ENCODE measurements around the gene ZCCHC17. TPM values are rescaled to one million over a fixed set of nuclear protein-coding genes. Genes with fewer than 3 reads are reported as not detected.

ZCCHC17 gene
- polyA plus RNA-seq (2013, experiment 1 of 2), result 53.9 TPM
- polyA plus RNA-seq (2013, experiment 2 of 2), result 55.7 TPM

- no peak within 1 kb of the TSS for H2BK120ac ChIP-seq (ENCODE audit: low read depth, low read length)
- H3K4ac ChIP-seq (ENCODE audit: low read length), result peak within 1 kb of the TSS; percentile 30
- no peaks in the 10 kb centered on the region for H3K27me3 ChIP-seq (ENCODE audit: control insufficient read depth in 3 of 3, insufficient read depth in 3 of 3, low read depth in 1 of 3, low read length in 3 of 3)
- no peak within 1 kb of the TSS for H4K8ac ChIP-seq (ENCODE audit: low read depth, low read length)
- peak within 1 kb of the TSS; percentile 35 for H2AK5ac ChIP-seq (ENCODE audit: low read depth, low read length)
- no peaks in the 10 kb centered on the region for H3K9me3 ChIP-seq (replicated peaks in 1 of 2; ENCODE audit: control insufficient read depth in 2 of 2, insufficient read depth in 1 of 2, low read depth in 1 of 2, low read length in 2 of 2)
- peak within 1 kb of the TSS; percentile 59 for H3K27ac ChIP-seq (replicated peaks; ENCODE audit: low read length)
- peaks cover 6 to 8% of the 10 kb centered on the region in 2 donors for H3K4me1 ChIP-seq (ENCODE audit: control insufficient read depth in 2 of 2, insufficient read depth in 1 of 2, low read depth in 1 of 2, low read length in 2 of 2)
- peak within 1 kb of the TSS; percentile 65 for H3K14ac ChIP-seq (ENCODE audit: low read length)
- H3K79me1 ChIP-seq (ENCODE audit: low read depth, low read length), result peaks cover 10% of the 10 kb centered on the region
- peak within 1 kb of the TSS; percentile 20 for H2BK15ac ChIP-seq (ENCODE audit: low read length)
- H3K23ac ChIP-seq (ENCODE audit: low read depth, low read length, poor library complexity), result peak within 1 kb of the TSS; percentile 81
- H3K4me2 ChIP-seq (ENCODE audit: insufficient read depth, low read length, poor library complexity, severe bottlenecking), result peak within 1 kb of the TSS; percentile 90
- H3K18ac ChIP-seq (ENCODE audit: low read length), result peak within 1 kb of the TSS; percentile 88
- no peak within 1 kb of the TSS for H2BK12ac ChIP-seq (ENCODE audit: low read length)
- peak within 1 kb of the TSS; percentile 87 to 98 for H3K4me3 ChIP-seq (ENCODE audit: low read length in 2 of 2)
- peak within 1 kb of the TSS; percentile 98 for H3K9ac ChIP-seq (ENCODE audit: low read depth, low read length, poor library complexity)
- H4K91ac ChIP-seq (ENCODE audit: low read depth, low read length, poor library complexity), result no peak within 1 kb of the TSS
- peak within 1 kb of the TSS; percentile 87 for H2AFZ ChIP-seq (ENCODE audit: low read length)
- H3K36me3 ChIP-seq (replicated peaks in 1 of 2; ENCODE audit: control insufficient read depth in 2 of 2, insufficient read depth in 2 of 2, low read length in 2 of 2), result peaks cover 15 to 42% of the 10 kb centered on the region in 2 donors
- peak; percentile 99 for DNase-seq (ENCODE audit: low spot score)
- H2BK5ac ChIP-seq (ENCODE audit: low read length), result peak within 1 kb of the TSS; percentile 72
- WGBS, 2 donors (ENCODE audit: extremely low coverage in 2 of 2, insufficient read length in 2 of 2, insufficient replicate concordance in 1 of 2), result no CpG with 5 or more reads among the region's 53 CpGs
Observed at GRCh38 chr1:31296486-31297276, at the start of gene ZCCHC17, which contains the start of gene SNRNP40. Gene ZCCHC17, plus strand, starts transcription at chr1:31297032. Its CDS starts 13,067 bp downstream, at chr1:31310099. Gene SNRNP40, minus strand, starts transcription at chr1:31296788. Its CDS starts 37 bp downstream, at chr1:31296751.

GRCh38 chr1:31248276-31248675 lies 48.6 kb upstream of the ZCCHC17 start:
- no peak overlapping the region for H3K27ac ChIP-seq (replicated peaks; ENCODE audit: low read length)
- H3K27me3 ChIP-seq (ENCODE audit: control insufficient read depth in 3 of 3, insufficient read depth in 3 of 3, low read depth in 1 of 3, low read length in 3 of 3), result peaks cover 0 to 16% (median 0%) of the 10 kb centered on the region in 3 experiments
- H4K8ac ChIP-seq (ENCODE audit: low read depth, low read length), result no peak overlapping the region
- H2AFZ ChIP-seq (ENCODE audit: low read length), result no peak overlapping the region
- WGBS, 2 donors (ENCODE audit: extremely low coverage in 2 of 2, insufficient read length in 2 of 2, insufficient replicate concordance in 1 of 2), result no CpG with 5 or more reads among the region's 4 CpGs
- no peak overlapping the region for H2BK15ac ChIP-seq (ENCODE audit: low read length)
- no peak overlapping the region for H2AK5ac ChIP-seq (ENCODE audit: low read depth, low read length)
- H3K4me2 ChIP-seq (ENCODE audit: insufficient read depth, low read length, poor library complexity, severe bottlenecking), result no peak overlapping the region
- no peak overlapping the region for H3K9ac ChIP-seq (ENCODE audit: low read depth, low read length, poor library complexity)
- no peak overlapping the region for H3K4ac ChIP-seq (ENCODE audit: low read length)
- H3K36me3 ChIP-seq (replicated peaks in 1 of 2; ENCODE audit: control insufficient read depth in 2 of 2, insufficient read depth in 2 of 2, low read length in 2 of 2), result no peaks in the 10 kb centered on the region
- peaks cover 2% of the 10 kb centered on the region in 2 donors for H3K4me1 ChIP-seq (ENCODE audit: control insufficient read depth in 2 of 2, insufficient read depth in 1 of 2, low read depth in 1 of 2, low read length in 2 of 2)
- H3K23ac ChIP-seq (ENCODE audit: low read depth, low read length, poor library complexity), result no peak overlapping the region
- H2BK5ac ChIP-seq (ENCODE audit: low read length), result no peak overlapping the region
- no peak overlapping the region for H3K4me3 ChIP-seq (ENCODE audit: low read length in 2 of 2)
- no peak for DNase-seq (ENCODE audit: low spot score)
- no peak overlapping the region for H4K91ac ChIP-seq (ENCODE audit: low read depth, low read length, poor library complexity)
- no peak overlapping the region for H3K14ac ChIP-seq (ENCODE audit: low read length)
- H2BK12ac ChIP-seq (ENCODE audit: low read length), result no peak overlapping the region
- no peak overlapping the region for H3K18ac ChIP-seq (ENCODE audit: low read length)
- no peaks in the 10 kb centered on the region for H3K9me3 ChIP-seq (replicated peaks in 1 of 2; ENCODE audit: control insufficient read depth in 2 of 2, insufficient read depth in 1 of 2, low read depth in 1 of 2, low read length in 2 of 2)
- H2BK120ac ChIP-seq (ENCODE audit: low read depth, low read length), result no peak overlapping the region
- H3K79me1 ChIP-seq (ENCODE audit: low read depth, low read length), result no peaks in the 10 kb centered on the region

- H3K79me1 ChIP-seq (ENCODE audit: low read depth, low read length), result no peaks in the 10 kb centered on the region
- no peaks in the 10 kb centered on the region for H3K9me3 ChIP-seq (replicated peaks in 1 of 2; ENCODE audit: control insufficient read depth in 2 of 2, insufficient read depth in 1 of 2, low read depth in 1 of 2, low read length in 2 of 2)
- peaks cover 0 to 6% (median 0%) of the 10 kb centered on the region in 3 experiments for H3K27me3 ChIP-seq (ENCODE audit: control insufficient read depth in 3 of 3, insufficient read depth in 3 of 3, low read depth in 1 of 3, low read length in 3 of 3)
- no peak overlapping the region for H2BK120ac ChIP-seq (ENCODE audit: low read depth, low read length)
- no peak overlapping the region for H3K9ac ChIP-seq (ENCODE audit: low read depth, low read length, poor library complexity)
- no peak for DNase-seq (ENCODE audit: low spot score)
- no peak overlapping the region for H3K4ac ChIP-seq (ENCODE audit: low read length)
- no peak overlapping the region for H3K4me3 ChIP-seq (ENCODE audit: low read length in 2 of 2)
- no peak overlapping the region for H3K27ac ChIP-seq (replicated peaks; ENCODE audit: low read length)
- no peak overlapping the region for H3K4me2 ChIP-seq (ENCODE audit: insufficient read depth, low read length, poor library complexity, severe bottlenecking)
- H3K18ac ChIP-seq (ENCODE audit: low read length), result no peak overlapping the region
- no peak overlapping the region for H2BK12ac ChIP-seq (ENCODE audit: low read length)
- WGBS, 2 donors (ENCODE audit: extremely low coverage in 2 of 2, insufficient read length in 2 of 2, insufficient replicate concordance in 1 of 2), result no CpG with 5 or more reads among the region's 3 CpGs
- no peak overlapping the region for H3K14ac ChIP-seq (ENCODE audit: low read length)
- H3K4me1 ChIP-seq (ENCODE audit: control insufficient read depth in 2 of 2, insufficient read depth in 1 of 2, low read depth in 1 of 2, low read length in 2 of 2), result no peaks in the 10 kb centered on the region
- no peak overlapping the region for H3K23ac ChIP-seq (ENCODE audit: low read depth, low read length, poor library complexity)
- no peak overlapping the region for H4K91ac ChIP-seq (ENCODE audit: low read depth, low read length, poor library complexity)
- no peaks in the 10 kb centered on the region for H3K36me3 ChIP-seq (replicated peaks in 1 of 2; ENCODE audit: control insufficient read depth in 2 of 2, insufficient read depth in 2 of 2, low read length in 2 of 2)
- no peak overlapping the region for H2BK15ac ChIP-seq (ENCODE audit: low read length)
- H2AFZ ChIP-seq (ENCODE audit: low read length), result no peak overlapping the region
- no peak overlapping the region for H2AK5ac ChIP-seq (ENCODE audit: low read depth, low read length)
- H2BK5ac ChIP-seq (ENCODE audit: low read length), result no peak overlapping the region
- H4K8ac ChIP-seq (ENCODE audit: low read depth, low read length), result no peak overlapping the region
Observed at GRCh38 chr1:31249854-31250253, 47.0 kb upstream of the ZCCHC17 start.

- H3K36me3 ChIP-seq (replicated peaks in 1 of 2; ENCODE audit: control insufficient read depth in 2 of 2, insufficient read depth in 2 of 2, low read length in 2 of 2), result peaks cover 14 to 55% of the 10 kb centered on the region in 2 donors
- no peak overlapping the region for H2AK5ac ChIP-seq (ENCODE audit: low read depth, low read length)
- H3K18ac ChIP-seq (ENCODE audit: low read length), result no peak overlapping the region
- H3K4ac ChIP-seq (ENCODE audit: low read length), result no peak overlapping the region
- H3K79me1 ChIP-seq (ENCODE audit: low read depth, low read length), result no peaks in the 10 kb centered on the region
- H4K91ac ChIP-seq (ENCODE audit: low read depth, low read length, poor library complexity), result no peak overlapping the region
- no peaks in the 10 kb centered on the region for H3K4me1 ChIP-seq (ENCODE audit: control insufficient read depth in 2 of 2, insufficient read depth in 1 of 2, low read depth in 1 of 2, low read length in 2 of 2)
- H2AFZ ChIP-seq (ENCODE audit: low read length), result no peak overlapping the region
- no peak overlapping the region for H3K14ac ChIP-seq (ENCODE audit: low read length)
- no peaks in the 10 kb centered on the region for H3K9me3 ChIP-seq (replicated peaks in 1 of 2; ENCODE audit: control insufficient read depth in 2 of 2, insufficient read depth in 1 of 2, low read depth in 1 of 2, low read length in 2 of 2)
- no peak overlapping the region for H4K8ac ChIP-seq (ENCODE audit: low read depth, low read length)
- H3K4me2 ChIP-seq (ENCODE audit: insufficient read depth, low read length, poor library complexity, severe bottlenecking), result no peak overlapping the region
- WGBS, 2 donors (ENCODE audit: extremely low coverage in 2 of 2, insufficient read length in 2 of 2, insufficient replicate concordance in 1 of 2), result no CpG with 5 or more reads among the region's 1 CpG
- no peak overlapping the region for H3K23ac ChIP-seq (ENCODE audit: low read depth, low read length, poor library complexity)
- DNase-seq (ENCODE audit: low spot score), result no peak
- no peak overlapping the region for H2BK120ac ChIP-seq (ENCODE audit: low read depth, low read length)
- H3K27me3 ChIP-seq (ENCODE audit: control insufficient read depth in 3 of 3, insufficient read depth in 3 of 3, low read depth in 1 of 3, low read length in 3 of 3), result no peaks in the 10 kb centered on the region
- H3K9ac ChIP-seq (ENCODE audit: low read depth, low read length, poor library complexity), result no peak overlapping the region
- no peak overlapping the region for H2BK12ac ChIP-seq (ENCODE audit: low read length)
- no peak overlapping the region for H2BK15ac ChIP-seq (ENCODE audit: low read length)
- no peak overlapping the region for H3K4me3 ChIP-seq (ENCODE audit: low read length in 2 of 2)
- no peak overlapping the region for H2BK5ac ChIP-seq (ENCODE audit: low read length)
- no peak overlapping the region for H3K27ac ChIP-seq (replicated peaks; ENCODE audit: low read length)
Observed at GRCh38 chr1:31257213-31257612, 39.6 kb upstream of the ZCCHC17 start.
